H9 (cell line): Measurements from ENCODE around the gene FDX1. TPM values are rescaled to one million over a fixed set of nuclear protein-coding genes. Genes with fewer than 3 reads are reported as not detected.
A peak's percentile ranks its signal among the peaks of the same experiment; 100 is the strongest.

Experiments
- DNase-seq: peaks from one replicate; pipeline ENCODE4 v3.0.0-alpha.2; 2017
- H2AFZ ChIP-seq: one replicate; pipeline ENCODE4 v1.6.1; 2013; ENCODE audit warnings: mild to moderate bottlenecking, low read length, control low read depth, moderate library complexity
- H2AK5ac ChIP-seq: 2 replicates; pipeline ENCODE4 v1.6.1; 2013; ENCODE audit warnings: low read length, control low read depth, mixed read lengths; ENCODE audit not compliant: insufficient read length
- H2BK120ac ChIP-seq: one replicate; pipeline ENCODE4 v1.6.1; 2013; ENCODE audit warnings: low read depth, mild to moderate bottlenecking, low read length, control low read depth, inconsistent platforms; ENCODE audit not compliant: poor library complexity, severe bottlenecking
- H2BK12ac ChIP-seq: 2 replicates; pipeline ENCODE4 v1.6.1; 2013; ENCODE audit warnings: low read length, control low read depth, mixed read lengths, low read depth; ENCODE audit not compliant: insufficient read length
- H2BK15ac ChIP-seq: 2 replicates; pipeline ENCODE4 v1.6.1; 2013; ENCODE audit warnings: low read depth, low read length, control low read depth
- H2BK20ac ChIP-seq: one replicate; pipeline ENCODE4 v1.6.1; 2013; ENCODE audit warnings: low read depth, mild to moderate bottlenecking, low read length, control low read depth, inconsistent platforms; ENCODE audit not compliant: poor library complexity, severe bottlenecking
- H2BK5ac ChIP-seq: 2 replicates; pipeline ENCODE4 v1.6.1; 2013; ENCODE audit warnings: low read length, control low read depth, mixed read lengths; ENCODE audit not compliant: insufficient read length
- H3K14ac ChIP-seq: 2 replicates; pipeline ENCODE4 v1.6.1; 2013; ENCODE audit warnings: low read length, control low read depth; ENCODE audit not compliant: insufficient read depth
- H3K18ac ChIP-seq: 2 replicates; pipeline ENCODE4 v1.6.1; 2013; ENCODE audit warnings: low read depth, mild to moderate bottlenecking, mixed read lengths, low read length, control low read depth; ENCODE audit not compliant: insufficient read length
- H3K23ac ChIP-seq: 2 replicates; pipeline ENCODE4 v1.6.1; 2013; ENCODE audit warnings: low read length, control low read depth, mixed read lengths, low read depth; ENCODE audit not compliant: insufficient read length
- H3K23me2 ChIP-seq: 2 replicates; pipeline ENCODE4 v1.6.1; 2013; ENCODE audit warnings: low read depth, mild to moderate bottlenecking, mixed read lengths, low read length, control low read depth; ENCODE audit not compliant: insufficient read length, poor library complexity, severe bottlenecking
- H3K27ac ChIP-seq: 2 replicates; pipeline ENCODE4 v1.5.1; 2013; ENCODE audit warnings: low read length, control low read depth, mixed read lengths, low read depth; ENCODE audit not compliant: insufficient read length
- H3K27me3 ChIP-seq: 2 replicates; pipeline ENCODE4 v1.6.1; 2013; ENCODE audit warnings: low read length, control low read depth, inconsistent platforms; ENCODE audit not compliant: insufficient read depth
- H3K4ac ChIP-seq: 2 replicates; pipeline ENCODE4 v1.6.1; 2013; ENCODE audit warnings: low read depth, mild to moderate bottlenecking, control low read depth, inconsistent platforms, low read length, moderate library complexity
- H3K4me1 ChIP-seq: 2 replicates; pipeline ENCODE4 v1.6.1; 2013; ENCODE audit warnings: low read length, control low read depth, inconsistent platforms; ENCODE audit not compliant: insufficient read depth
- H3K4me2 ChIP-seq: 2 replicates; pipeline ENCODE4 v1.6.1; 2013; ENCODE audit warnings: low read length, control low read depth, mixed read lengths; ENCODE audit not compliant: insufficient read length, insufficient read depth
- H3K56ac ChIP-seq: 2 replicates; pipeline ENCODE4 v1.6.1; 2013; ENCODE audit warnings: low read depth, mild to moderate bottlenecking, mixed read lengths, low read length, control low read depth; ENCODE audit not compliant: insufficient read length
- H3K79me1 ChIP-seq: 2 replicates; pipeline ENCODE4 v1.6.1; 2013; ENCODE audit warnings: low read depth, mild to moderate bottlenecking, moderate library complexity, low read length, control low read depth, inconsistent platforms; ENCODE audit not compliant: insufficient read depth, poor library complexity, severe bottlenecking
- H3K79me2 ChIP-seq: 2 replicates; pipeline ENCODE4 v1.6.1; 2013; ENCODE audit warnings: low read length, control low read depth, inconsistent platforms; ENCODE audit not compliant: insufficient read depth
- H3K9ac ChIP-seq: 2 replicates; pipeline ENCODE4 v1.6.1; 2013; ENCODE audit warnings: low read length, control low read depth, mixed read lengths; ENCODE audit not compliant: insufficient read length; ENCODE audit errors: extremely low read depth
- H3K9me3 ChIP-seq: one replicate; pipeline ENCODE4 v1.6.1; 2013; ENCODE audit warnings: low read depth, low read length, inconsistent platforms; ENCODE audit not compliant: control insufficient read depth
- H3T11ph ChIP-seq: one replicate; pipeline ENCODE4 v1.6.1; 2013; ENCODE audit warnings: mild to moderate bottlenecking, low read length, control low read depth, inconsistent platforms
- H4K20me1 ChIP-seq: one replicate; pipeline ENCODE4 v1.6.1; 2013; ENCODE audit not compliant: control insufficient read depth, insufficient read length, insufficient read depth
- H4K5ac ChIP-seq: 2 replicates; pipeline ENCODE4 v1.6.1; 2013; ENCODE audit warnings: low read depth, mild to moderate bottlenecking, mixed read lengths, low read length, control low read depth; ENCODE audit not compliant: insufficient read length
- H4K8ac ChIP-seq: replicated peaks from 2 replicates; pipeline ENCODE4 v1.6.1; 2013; ENCODE audit warnings: low read length, control low read depth, mixed read lengths, low read depth; ENCODE audit not compliant: insufficient read length
- H4K91ac ChIP-seq: 2 replicates; pipeline ENCODE4 v1.6.1; 2013; ENCODE audit warnings: low read depth, mild to moderate bottlenecking, moderate library complexity, mixed read lengths, low read length, control low read depth; ENCODE audit not compliant: insufficient read length
- H3K27ac Mint-ChIP-seq, 3 experiments: 2 replicates in 2 of 3; 3 replicates in 1 of 3; pipeline ENCODE4 v1.8.0; 2020 to 2021; ENCODE audit warnings: mixed read lengths in 3 of 3, mild to moderate bottlenecking in 1 of 3, moderate library complexity in 1 of 3
- H3K27me3 Mint-ChIP-seq: 2 replicates; pipeline ENCODE4 v1.8.0; 2021; ENCODE audit warnings: low read depth, mild to moderate bottlenecking, moderate library complexity, mixed read lengths
- H3K36me3 Mint-ChIP-seq, 3 experiments: 2 replicates in 2 of 3; 3 replicates in 1 of 3; pipeline ENCODE4 v1.8.0; 2020 to 2021; ENCODE audit warnings: low read depth in 3 of 3, mixed read lengths in 3 of 3; ENCODE audit not compliant: insufficient read depth in 1 of 3
- H3K4me1 Mint-ChIP-seq, 2 experiments: 2 replicates each; pipeline ENCODE4 v1.8.0; 2020; ENCODE audit warnings: mixed read lengths in 2 of 2
- H3K4me3 Mint-ChIP-seq, 2 experiments: 2 replicates in 1 of 2; 3 replicates in 1 of 2; pipeline ENCODE4 v1.8.0; 2020 to 2021; ENCODE audit warnings: mild to moderate bottlenecking in 2 of 2, mixed read lengths in 2 of 2, moderate library complexity in 1 of 2
- H3K9me3 Mint-ChIP-seq, 2 experiments: 2 replicates in 1 of 2; 3 replicates in 1 of 2; pipeline ENCODE4 v1.8.0; 2020; ENCODE audit warnings: mild to moderate bottlenecking in 2 of 2, mixed read lengths in 2 of 2, moderate library complexity in 1 of 2
- CTCF ChIP-seq: fragments of 200-600 bp; sonication (generic); conservative IDR thresholded peaks from 3 replicates; pipeline ENCODE4 v1.8.0; 2021; ENCODE audit warnings: antibody characterized with exemption, mild to moderate bottlenecking
- WGBS: extraction: QIAGEN DNeasy Blood & Tissue Kit; methylation state at CpG from one replicate; pipeline ENCODE4 v1.1.7; 2013; ENCODE audit warnings: missing lambda C conversion rate, low lambda C conversion rate, mixed read lengths; ENCODE audit not compliant: insufficient read length; ENCODE audit errors: extremely low coverage; 5-methylcytosine and 5-hydroxymethylcytosine counted together
- total RNA-seq: library from RNA; stranded (reverse); gene quantifications from 2 replicates; pipeline ENCODE4 v1.2.1, GENCODE V29; 2021

FDX1 gene
- total RNA-seq, 1 experiment from 2014 or later: 10.1 TPM

GRCh38 chr11:110433393-110434333 is 3.9 kb downstream of the FDX1 start:
- Histone ChIP-seq H3K27ac (no peak overlapping the region), H3K18ac (no peak overlapping the region), H2BK5ac (no peak overlapping the region), H3K56ac (no peak overlapping the region), H3K9ac (no peak overlapping the region), H2AFZ (no peak overlapping the region), H3K27me3 (no peaks in the 10 kb centered on the region), H2AK5ac (no peak overlapping the region), H4K20me1 (no peaks in the 10 kb centered on the region), H3K14ac (no peak overlapping the region), H3K79me1 (peaks cover 5% of the 10 kb centered on the region), H3K23me2 (peaks cover 6% of the 10 kb centered on the region), H2BK15ac (no peak overlapping the region), H3T11ph (no peak overlapping the region), H3K4ac (no peak overlapping the region), H3K4me2 (no peak overlapping the region), H3K4me1 (peaks cover 2% of the 10 kb centered on the region; the same call in 1 of the 2 replicates), H3K79me2 (no peaks in the 10 kb centered on the region; the same call in 1 of the 2 replicates), H4K5ac (no peak overlapping the region), H2BK12ac (no peak overlapping the region), H2BK20ac (no peak overlapping the region), H2BK120ac (no peak overlapping the region), H3K23ac (no peak overlapping the region), H3K9me3 (no peaks in the 10 kb centered on the region), H4K8ac (no peak overlapping the region), H4K91ac (no peak overlapping the region)
- peaks cover 0 to 3% of the 10 kb centered on the region in 2 experiments; a peak in 1 of 5 replicates for H3K9me3 Mint-ChIP-seq
- H3K4me3 Mint-ChIP-seq: no peak overlapping the region
- no CpG with 5 or more reads among the region's 5 CpGs for WGBS
- H3K36me3 Mint-ChIP-seq: peaks cover 8 to 20% (median 13%) of the 10 kb centered on the region in 3 experiments
- H3K27me3 Mint-ChIP-seq: peaks cover 7% of the 10 kb centered on the region
- H3K4me1 Mint-ChIP-seq: peaks cover 35% of the 10 kb centered on the region in 2 experiments
- no peak overlapping the region for H3K27ac Mint-ChIP-seq
- DNase-seq: no peak
- TF ChIP-seq CTCF: peak; percentile 74
